Effector CD4-positive, alpha-beta T cell (primary cell): Measurements from ENCODE around the gene HYAL3.
"Not testable (repeated sequence)": the region's sequence is repeated elsewhere in the genome, so short reads cannot be mapped to it uniquely, and the experiment has no call there.

Experiments used
- DNase-seq: peaks from one replicate; pipeline ENCODE4 v3.0.0-alpha.2; 2020

The HYAL3 gene

GRCh38 chr3:50254577-50255250 lies 44.5 kb downstream of the HYAL3 start:
- no peak for DNase-seq

DNA sequence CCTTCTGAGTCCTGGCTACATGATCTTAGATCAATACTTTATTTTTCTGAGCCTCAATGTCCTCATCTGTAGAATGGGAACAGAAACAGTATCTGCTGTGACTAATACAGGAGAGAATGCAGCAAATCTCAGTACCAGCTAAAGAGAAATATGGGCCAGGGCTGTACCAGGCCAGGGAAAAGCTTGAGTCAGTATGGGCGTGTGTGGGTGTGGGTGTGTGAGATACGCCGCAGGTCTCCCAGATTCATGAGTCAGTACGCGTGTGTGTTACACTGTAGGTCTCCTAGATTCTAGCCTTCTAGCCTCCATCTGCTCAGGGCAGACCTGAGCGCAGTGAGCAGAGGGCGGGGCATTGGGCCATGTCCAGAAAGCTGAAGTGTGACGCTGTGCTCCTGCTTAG lies 48.0 kb downstream of the HYAL3 start:
- DNase-seq: no peak

DNA sequence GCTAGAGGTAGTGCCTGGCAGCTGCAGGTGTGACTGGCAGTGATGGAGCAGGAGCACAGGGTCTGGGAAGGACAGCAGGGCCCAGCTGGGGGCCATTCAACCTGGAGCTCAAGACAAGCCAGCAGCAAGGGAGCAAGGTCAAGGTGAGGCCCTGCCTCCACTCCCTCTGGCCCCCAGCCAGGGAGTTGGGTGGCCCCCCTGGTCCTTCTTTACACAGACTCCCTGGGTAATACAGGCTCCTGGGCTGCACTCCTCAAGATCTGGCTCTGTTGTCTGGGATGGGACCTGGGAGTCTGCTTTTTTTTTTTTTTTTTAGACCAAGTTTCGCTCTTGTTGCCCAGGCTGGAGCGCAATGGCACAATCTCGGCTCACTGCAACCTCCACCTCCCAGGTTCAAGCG lies 48.7 kb downstream of the HYAL3 start:
- DNase-seq: no peak

DNA sequence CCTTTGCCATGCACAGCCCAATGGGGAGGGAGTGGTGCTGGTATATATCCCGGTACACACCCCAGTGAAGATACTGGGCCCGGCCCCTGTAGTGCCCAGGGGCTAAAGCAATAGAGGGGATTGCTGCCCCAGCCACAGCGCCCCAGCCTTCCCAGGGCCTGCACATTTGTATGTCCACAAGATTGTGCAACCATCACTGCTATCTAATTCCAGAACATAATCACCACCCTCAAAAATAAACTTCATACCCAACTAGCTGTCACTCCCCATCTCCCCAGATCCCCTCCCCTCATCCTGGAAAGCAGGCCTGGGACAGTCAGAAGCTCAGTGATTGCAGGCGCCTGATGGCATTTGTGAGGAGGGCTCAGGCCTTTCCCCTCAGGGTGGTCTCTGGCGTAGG lies 49.7 kb downstream of the HYAL3 start:
- no peak for DNase-seq

GRCh38 chr3:50248387-50248786 lies 50.8 kb downstream of the HYAL3 start:
- no peak for DNase-seq

- DNase-seq: peak; percentile 75
These were observed 52.7 kb downstream of the HYAL3 start for GRCh38 chr3:50246517-50246954.

GRCh38 chr3:50245831-50246516 lies 53.2 kb downstream of the HYAL3 start:
- peak; percentile 98 for DNase-seq

DNA sequence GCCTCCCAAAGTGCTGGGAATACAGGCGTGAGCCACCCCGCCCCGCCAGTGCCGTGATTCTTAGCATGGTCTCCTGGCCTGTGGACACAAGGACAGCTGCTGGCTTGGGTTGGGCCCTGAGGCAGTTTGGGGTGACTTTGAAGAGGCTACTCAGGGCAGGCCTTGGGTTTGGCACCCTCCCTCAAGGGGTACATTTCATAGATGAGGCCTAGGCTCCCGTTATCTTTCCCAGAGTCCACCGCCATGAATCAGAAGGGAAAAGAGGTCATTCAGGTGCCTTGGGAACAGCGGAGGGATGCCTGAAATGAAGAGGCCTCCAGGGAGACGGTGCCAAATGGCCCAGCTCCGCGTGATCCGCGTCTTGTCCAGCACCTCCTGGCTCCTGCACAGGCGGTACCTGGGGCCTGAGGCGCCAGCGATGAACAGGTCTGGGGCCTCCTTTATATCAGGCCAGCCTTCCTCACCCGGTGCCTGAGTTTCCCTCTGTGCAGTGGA lies 53.9 kb downstream of the HYAL3 start:
- DNase-seq: no peak

GRCh38 chr3:50244813-50245212 lies 54.4 kb downstream of the HYAL3 start:
- DNase-seq: not testable (repeated sequence)

DNA sequence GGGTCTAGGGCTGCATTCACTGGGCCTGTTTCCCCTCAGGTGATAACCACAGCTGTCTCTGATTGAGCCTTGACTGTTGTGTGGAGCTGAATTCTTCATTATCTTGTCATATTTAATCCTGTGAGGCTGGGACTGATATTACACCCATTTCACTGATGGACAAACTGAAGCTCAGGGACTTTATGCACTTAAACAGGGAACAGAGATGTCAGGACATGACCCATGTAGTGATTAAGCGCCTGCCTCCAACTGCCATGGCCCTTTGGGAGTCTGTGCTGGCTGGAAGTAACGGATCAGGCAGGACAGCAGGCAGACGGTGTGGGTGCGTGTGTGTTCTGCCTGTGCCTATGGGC lies 55.7 kb downstream of the HYAL3 start:
- no peak for DNase-seq

DNA sequence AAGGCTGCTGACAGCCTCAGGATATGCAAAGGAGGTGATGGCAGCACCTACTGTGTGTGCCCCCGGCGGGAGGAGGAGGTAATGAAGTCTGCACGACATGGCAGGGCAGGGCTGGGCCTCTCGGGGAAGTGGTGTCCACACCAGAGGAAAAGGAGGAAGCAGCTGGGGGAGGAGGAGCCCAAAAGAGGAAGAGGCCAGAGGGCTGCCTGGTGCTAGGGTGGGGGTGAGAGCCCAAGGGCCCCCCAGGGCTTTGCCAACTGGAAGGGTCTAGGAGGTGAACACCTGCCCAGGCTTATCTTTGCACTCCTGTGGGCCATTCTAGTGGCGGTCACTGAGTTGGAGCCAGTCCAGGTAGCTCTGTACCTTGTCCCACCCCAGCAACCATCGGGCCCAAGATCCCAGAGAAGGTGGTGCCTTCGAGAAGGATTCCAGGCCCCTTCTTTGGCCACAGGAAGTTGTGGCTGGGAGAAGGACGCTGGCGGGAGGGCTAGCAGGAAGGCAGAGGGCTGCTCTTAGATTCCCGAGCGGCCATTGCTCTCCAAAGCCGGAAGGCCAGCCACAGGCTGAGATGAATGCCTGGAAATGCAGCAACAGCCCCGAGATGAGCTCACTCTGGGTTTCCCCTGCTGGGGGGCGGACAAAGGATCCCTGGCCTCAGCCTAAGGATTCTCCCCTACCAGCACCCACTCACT lies 56.2 kb downstream of the HYAL3 start:
- DNase-seq: peak; percentile 17
